Measurements from ENCODE around the gene MRPL2.
"Not testable (repeated sequence)": the region's sequence is repeated elsewhere in the genome, so short reads cannot be mapped to it uniquely, and the experiment has no call there.

MRPL2 gene

GRCh38 chr6:43053545-43054205 lies 5.6 kb downstream of the MRPL2 start, which contains the start of gene CUL7:
CUL7 (minus strand) TSS chr6:43053851; CDS start chr6:43052788, 1,063 bp downstream.
- DNase-seq (ENCODE audit: low read depth), result peak; percentile 84

DNA sequence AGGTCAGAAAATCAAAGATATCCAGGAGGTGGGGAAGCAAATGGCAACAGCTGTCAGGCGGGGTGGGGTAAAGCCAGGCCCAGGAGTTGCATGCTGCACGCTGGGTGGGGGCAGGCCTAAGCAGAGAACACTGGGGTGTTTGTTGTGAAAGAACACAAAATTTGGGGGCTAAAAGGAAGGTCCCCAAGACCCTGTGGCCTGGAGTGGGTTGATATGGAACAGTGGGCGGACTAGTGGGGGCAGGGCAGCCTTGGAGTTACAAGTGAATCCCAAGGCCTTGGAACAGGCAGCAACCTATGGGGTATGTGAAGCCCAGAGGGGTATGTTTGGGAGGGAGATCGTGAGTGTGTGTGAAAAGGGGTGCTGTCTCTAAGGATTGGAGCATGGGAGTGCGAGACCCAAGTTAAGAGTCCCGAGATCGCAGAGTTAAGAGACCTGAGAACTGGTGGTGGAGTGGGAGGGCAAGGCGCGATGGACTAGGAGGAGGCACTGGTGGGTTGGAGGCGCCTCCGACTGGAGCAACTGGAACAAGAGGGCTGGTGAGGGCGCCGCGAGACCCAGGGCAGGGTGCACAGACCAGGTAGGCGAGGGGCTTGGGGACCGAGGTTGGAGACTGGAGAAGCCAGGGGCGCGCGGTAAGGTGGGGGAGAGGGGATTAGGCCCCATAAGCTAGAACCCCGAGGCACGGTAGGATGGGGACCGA lies 6.2 kb downstream of the MRPL2 start:
- no peak for DNase-seq (ENCODE audit: low read depth)

DNA sequence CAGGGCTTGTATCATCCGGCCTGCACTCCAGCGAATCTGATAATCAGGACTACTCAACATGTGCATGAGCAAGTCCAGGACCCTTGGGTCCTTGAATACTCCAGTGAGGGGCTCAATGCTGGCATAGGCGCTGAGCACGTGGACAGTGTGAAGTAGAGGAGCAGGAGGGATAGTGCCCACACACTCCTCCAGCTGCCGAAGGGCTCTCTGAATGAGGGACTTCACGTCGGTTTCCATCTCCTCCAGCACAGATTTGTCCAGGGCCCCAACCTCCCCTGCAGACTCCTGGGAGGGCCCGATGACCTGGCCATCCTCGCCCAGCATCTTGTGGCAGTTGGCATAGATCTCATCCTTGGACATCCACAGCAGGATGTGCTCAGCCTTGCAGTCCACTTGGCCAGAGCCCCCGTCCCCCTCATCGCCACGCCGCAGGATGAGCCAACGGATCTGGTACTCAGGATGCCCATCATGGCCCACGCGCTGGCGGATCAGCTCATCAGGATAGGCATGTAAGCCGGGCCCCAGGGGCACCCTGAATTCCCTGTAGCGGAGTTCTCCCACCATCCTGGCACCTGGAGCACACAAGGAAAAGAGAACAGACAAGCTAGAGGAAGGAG lies 6.9 kb downstream of the MRPL2 start:
- DNase-seq (ENCODE audit: low read depth), result no peak

GRCh38 chr6:43050981-43051380 lies 8.3 kb downstream of the MRPL2 start:
- DNase-seq (ENCODE audit: low read depth), result no peak

- DNase-seq (ENCODE audit: low read depth), result no peak
Observed at GRCh38 chr6:43047998-43048397, 11.2 kb downstream of the MRPL2 start.

- no peak for DNase-seq (ENCODE audit: low read depth)
Observed at GRCh38 chr6:43045371-43045930, 13.8 kb downstream of the MRPL2 start.

- no peak for DNase-seq (ENCODE audit: low read depth)
Observed at GRCh38 chr6:43043310-43043709, 15.9 kb downstream of the MRPL2 start.

GRCh38 chr6:43041475-43041874 lies 17.8 kb downstream of the MRPL2 start:
- DNase-seq (ENCODE audit: low read depth), result not testable (repeated sequence)

GRCh38 chr6:43040542-43041257 lies 18.5 kb downstream of the MRPL2 start:
- no peak for DNase-seq (ENCODE audit: low read depth)

- DNase-seq (ENCODE audit: low read depth), result no peak
Observed at GRCh38 chr6:43038727-43039126, 20.5 kb downstream of the MRPL2 start.

GRCh38 chr6:43037706-43038105 lies 21.5 kb downstream of the MRPL2 start:
- DNase-seq (ENCODE audit: low read depth), result no peak

GRCh38 chr6:43037197-43037596 lies 22.0 kb downstream of the MRPL2 start:
- DNase-seq (ENCODE audit: low read depth), result no peak

GRCh38 chr6:43036712-43037111 lies 22.5 kb downstream of the MRPL2 start:
- no peak for DNase-seq (ENCODE audit: low read depth)

DNA sequence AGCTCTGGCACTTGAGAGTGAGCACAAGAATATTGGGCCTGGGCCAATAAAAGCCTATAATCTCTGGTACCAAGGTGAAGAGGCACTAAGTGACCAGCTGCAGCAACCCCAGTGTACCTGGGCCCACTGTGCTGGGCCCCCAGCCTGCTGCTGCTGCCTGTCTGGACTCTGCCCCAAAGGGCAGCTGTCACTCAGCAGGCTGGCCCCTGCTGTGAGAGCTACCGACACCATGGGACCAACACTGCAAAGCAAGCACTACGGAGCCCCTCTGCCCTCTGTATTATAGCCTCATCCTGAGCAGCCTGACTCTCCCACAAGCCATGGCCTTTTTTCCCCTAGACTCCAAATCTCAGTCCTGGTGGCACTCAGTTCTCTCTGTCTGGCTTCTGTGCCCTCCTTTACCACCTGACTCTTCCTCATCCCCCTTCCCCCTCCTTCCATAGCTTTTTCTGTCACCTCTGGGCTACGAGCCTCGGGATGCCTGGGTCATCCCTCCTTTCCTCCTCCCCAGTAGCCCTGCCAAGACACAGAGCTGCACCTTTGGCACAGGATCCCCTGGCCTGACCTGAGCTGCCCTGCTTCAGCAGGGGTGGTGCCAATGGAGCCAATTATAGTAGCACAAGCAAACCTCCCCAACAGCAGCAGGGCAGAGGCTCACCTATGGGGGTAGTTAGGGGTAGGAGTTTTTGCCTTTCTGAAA lies 23.6 kb downstream of the MRPL2 start:
- DNase-seq (ENCODE audit: low read depth), result no peak

- DNase-seq (ENCODE audit: low read depth), result no peak
Observed at GRCh38 chr6:43034190-43034525, 25.1 kb downstream of the MRPL2 start.

DNA sequence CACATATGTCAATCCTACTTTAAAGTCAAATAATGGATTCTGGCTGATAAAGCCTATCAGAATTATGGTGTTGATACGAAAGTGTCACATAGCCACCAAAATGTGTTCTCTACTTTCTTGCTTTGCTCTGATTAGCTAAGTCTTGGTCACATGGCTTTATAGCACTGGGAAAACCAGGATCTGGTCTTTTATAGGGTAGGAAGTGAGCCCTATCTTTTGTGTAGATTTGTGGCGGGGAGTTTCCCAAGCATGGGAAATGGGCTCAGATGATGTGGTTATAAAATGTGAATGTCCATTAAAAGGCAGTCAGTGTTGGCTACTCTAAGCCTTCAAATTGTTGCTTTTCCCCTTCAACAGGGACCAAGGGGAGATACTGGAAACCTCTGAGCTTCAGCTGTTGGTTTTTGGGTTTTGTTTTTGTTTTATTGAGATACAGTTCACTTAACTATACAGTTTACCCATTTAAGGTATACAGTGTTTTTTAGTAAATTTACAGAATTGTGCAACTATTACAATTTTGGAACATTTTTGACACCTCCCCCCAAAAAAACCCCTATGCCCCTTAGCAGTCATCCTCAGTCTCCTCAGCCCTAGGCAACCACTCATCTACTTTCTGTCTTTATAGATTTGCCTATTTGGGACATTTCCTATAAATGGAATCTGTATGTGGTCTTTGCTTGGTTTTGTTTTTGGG lies 25.6 kb downstream of the MRPL2 start:
- no peak for DNase-seq (ENCODE audit: low read depth)

DNA sequence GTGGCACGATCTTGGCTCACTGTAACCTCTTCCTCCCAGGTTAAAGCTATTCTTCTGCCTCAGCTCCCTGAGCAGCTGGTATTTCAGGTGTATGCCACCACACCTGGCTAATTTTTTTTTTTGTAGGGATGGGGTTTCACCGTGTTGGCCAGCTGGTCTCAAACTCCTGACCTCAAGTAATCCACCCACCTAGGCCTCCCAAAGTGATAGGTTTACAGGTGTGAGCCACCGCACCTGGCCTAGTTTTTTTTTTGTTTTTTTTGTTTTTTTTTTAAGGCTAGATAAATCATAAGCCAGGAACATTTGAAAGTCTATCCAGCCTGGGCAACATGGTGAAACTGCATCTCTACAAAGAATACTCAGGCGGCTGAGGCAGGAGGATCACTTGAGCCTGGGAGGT lies 26.9 kb downstream of the MRPL2 start:
- DNase-seq (ENCODE audit: low read depth), result no peak

- DNase-seq (ENCODE audit: low read depth), result no peak
Observed at GRCh38 chr6:43029120-43029519, 30.1 kb downstream of the MRPL2 start.

GRCh38 chr6:43026365-43026764 lies 32.9 kb downstream of the MRPL2 start:
- DNase-seq (ENCODE audit: low read depth), result no peak

GRCh38 chr6:43024436-43024835 lies 34.8 kb downstream of the MRPL2 start:
- DNase-seq (ENCODE audit: low read depth), result no peak
